MCF 10A (cell line): ENCODE data around the gene CTNNA2. TPM values are rescaled to one million over a fixed set of nuclear protein-coding genes. Genes with fewer than 3 reads are reported as not detected.

Source experiments
- BruUV-seq: library from RNA; stranded (reverse); fragments of 400-500 nt; replicated peaks from 2 replicates; lab custom pipeline; 2021; lab: Mats Ljungman, UMichigan
- CTCF ChIA-PET: fragments of 300-600 bp; sonication (Branson Sonifier 250); formaldehyde crosslinking; extraction: SDS; loops from one replicate; lab custom pipeline; 2021; ENCODE audit warnings: antibody characterized with exemption, inconsistent platforms; lab: Yijun Ruan, JAX
- POLR2A ChIA-PET: fragments of 300-600, 350-650 bp; sonication (Branson Sonifier 250); formaldehyde crosslinking; extraction: SDS; loops from one replicate; lab custom pipeline; 2020; ENCODE audit warnings: antibody characterized with exemption, inconsistent platforms; lab: Yijun Ruan, JAX
- DNase-seq: peaks from one replicate; pipeline ENCODE4 v3.0.0-alpha.2; 2018; ENCODE audit not compliant: unreplicated experiment
- H3K27ac Mint-ChIP-seq: one replicate; pipeline ENCODE4 v1.8.0; 2022; ENCODE audit warnings: mild to moderate bottlenecking, low read depth, mixed read lengths; ENCODE audit not compliant: unreplicated experiment
- H3K27me3 Mint-ChIP-seq: one replicate; pipeline ENCODE4 v1.8.0; 2022; ENCODE audit warnings: mixed read lengths; ENCODE audit not compliant: insufficient read depth, unreplicated experiment
- H3K36me3 Mint-ChIP-seq: one replicate; pipeline ENCODE4 v1.8.0; 2022; ENCODE audit warnings: mild to moderate bottlenecking, moderate library complexity, mixed read lengths; ENCODE audit not compliant: insufficient read depth, unreplicated experiment
- H3K4me1 Mint-ChIP-seq: one replicate; pipeline ENCODE4 v1.8.0; 2022; ENCODE audit warnings: mixed read lengths; ENCODE audit not compliant: insufficient read depth, unreplicated experiment
- H3K4me3 Mint-ChIP-seq: one replicate; pipeline ENCODE4 v1.8.0; 2022; ENCODE audit warnings: mild to moderate bottlenecking, moderate library complexity, mixed read lengths; ENCODE audit not compliant: unreplicated experiment
- H3K9me3 Mint-ChIP-seq: one replicate; pipeline ENCODE4 v1.8.0; 2022; ENCODE audit warnings: mixed read lengths; ENCODE audit not compliant: unreplicated experiment
- CTCF ChIP-seq: fragments of 200-600 bp; IDR thresholded peaks from one replicate; pipeline ENCODE4 v1.8.0; 2022; ENCODE audit warnings: antibody characterized with exemption, mild to moderate bottlenecking; ENCODE audit not compliant: unreplicated experiment
- intact Hi-C: fragments of 100-400 bp; cut with micrococcal nuclease; formaldehyde crosslinking; loops from 2 replicates; pipeline ENCODE4 v1.14.1; 2022
- total RNA-seq: library from RNA; stranded (reverse); gene quantifications from 2 replicates; pipeline ENCODE4 v1.2.3, GENCODE V29; 2022

The CTNNA2 gene
- total RNA-seq, 1 experiment from 2014 or later = not detected

GRCh38 chr2:80209458-80209857, 696.6 kb downstream of the CTNNA2 start:
- ChIA-PET CTCF (no interaction called here), POLR2A (no interaction called here)
- no peak overlapping the region for H3K4me3 Mint-ChIP-seq
- intact Hi-C loops = no loop called here
- H3K27me3 Mint-ChIP-seq = no peaks in the 10 kb centered on the region
- peaks cover 8% of the 10 kb centered on the region for H3K4me1 Mint-ChIP-seq
- no peaks in the 10 kb centered on the region for H3K36me3 Mint-ChIP-seq
- peaks cover 8% of the 10 kb centered on the region for H3K9me3 Mint-ChIP-seq
- DNase-seq = no peak
- no peak for TF ChIP-seq CTCF
- BruUV-seq = no TSS peak
- no peak overlapping the region for H3K27ac Mint-ChIP-seq

GRCh38 chr2:80217446-80217845, 704.6 kb downstream of the CTNNA2 start:
- no TSS peak for BruUV-seq
- no peak overlapping the region for H3K27ac Mint-ChIP-seq

DNA sequence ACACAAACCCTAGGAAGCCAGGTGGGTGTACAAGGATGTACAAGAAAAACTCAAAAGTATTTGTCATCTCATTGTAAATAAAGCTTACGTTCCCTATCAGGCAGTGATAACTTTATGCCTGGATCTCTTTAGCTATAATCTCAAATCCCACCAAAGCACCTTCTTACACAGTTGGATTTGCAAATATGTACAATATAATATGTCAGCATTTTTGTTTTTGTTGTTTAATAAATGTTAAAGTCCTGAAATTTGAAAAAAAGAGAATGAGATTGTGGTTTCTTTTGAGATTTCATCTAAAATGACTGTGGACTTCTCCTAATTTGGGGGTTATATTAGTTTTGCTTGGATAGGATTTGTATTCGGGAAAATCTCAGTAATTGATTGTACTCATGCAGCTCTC, 709.8 kb downstream of the CTNNA2 start:
- CTCF ChIA-PET = interaction anchor here (0.7 to 6.9 kb wide), 2 partner anchors 15 to 16 kb away, joined by 5 to 39 read pairs; no protein-coding TSS in a partner anchor
- no peak for DNase-seq
- Mint-ChIP-seq H3K4me3 (no peak overlapping the region), H3K9me3 (no peaks in the 10 kb centered on the region), H3K36me3 (no peaks in the 10 kb centered on the region), H3K27me3 (no peaks in the 10 kb centered on the region), H3K27ac (no peak overlapping the region), H3K4me1 (no peaks in the 10 kb centered on the region)
- no peak for TF ChIP-seq CTCF
- no TSS peak for BruUV-seq
- intact Hi-C loops = no loop called here
- POLR2A ChIA-PET = no interaction called here

More at GRCh38 chr2:80217446-80217845, 704.6 kb downstream of the CTNNA2 start:
- no peak for DNase-seq
- Mint-ChIP-seq H3K36me3 (no peaks in the 10 kb centered on the region), H3K4me1 (no peaks in the 10 kb centered on the region), H3K4me3 (no peak overlapping the region), H3K9me3 (peaks cover 16% of the 10 kb centered on the region), H3K27me3 (no peaks in the 10 kb centered on the region)
- CTCF ChIA-PET = interaction anchor here (1.2 to 1.7 kb wide), 3 partner anchors 11 to 22 kb away, joined by 3 to 11 read pairs (median 4); no protein-coding TSS in a partner anchor
- TF ChIP-seq CTCF = no peak
- POLR2A ChIA-PET = no interaction called here
- intact Hi-C loops = no loop called here

DNA sequence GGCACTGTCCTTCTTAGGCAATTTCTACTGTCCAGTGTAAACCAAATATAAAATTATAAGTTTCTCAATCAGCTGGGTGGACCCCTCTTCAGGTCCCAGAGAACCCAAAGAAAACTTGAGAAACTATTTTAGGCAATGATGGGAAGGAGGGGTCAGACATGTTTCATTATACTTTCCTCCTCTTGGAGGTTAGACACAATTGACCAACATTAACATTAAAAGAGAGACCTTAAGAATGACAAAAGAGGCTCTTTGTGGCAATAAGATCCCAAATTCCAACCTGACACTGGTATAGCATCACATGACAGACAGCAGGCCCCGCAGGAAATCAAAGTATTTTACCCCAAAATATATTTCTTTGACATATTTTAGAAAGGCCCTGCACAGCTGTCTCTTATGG, 718.6 kb downstream of the CTNNA2 start:
- intact Hi-C loops = no loop called here
- Mint-ChIP-seq H3K9me3 (no peaks in the 10 kb centered on the region), H3K27me3 (no peaks in the 10 kb centered on the region), H3K4me3 (no peak overlapping the region), H3K36me3 (no peaks in the 10 kb centered on the region), H3K4me1 (no peaks in the 10 kb centered on the region), H3K27ac (no peak overlapping the region)
- TF ChIP-seq CTCF = no peak
- CTCF ChIA-PET = no interaction called here
- POLR2A ChIA-PET = no interaction called here
- DNase-seq = no peak
- BruUV-seq = no TSS peak
